Measurements from ENCODE around the gene MPC2. TPM values are rescaled to one million over a fixed set of nuclear protein-coding genes. Genes with fewer than 3 reads are reported as not detected.

Gene MPC2
- total RNA-seq: 10 to 100 TPM; 18.7 to 39.1 (median 33.2) TPM

GRCh38 chr1:167936930-167937708 lies at the start of gene MPC2:
MPC2 (minus strand) TSS chr1:167937072; CDS start chr1:167935841, 1,231 bp downstream.
- ATAC-seq (ENCODE audit: low FRiP score) (peak; percentile 48), DNase-seq (ENCODE audit: low spot score) (peak; percentile 52)
- TF ChIP-seq CTCF (IDR thresholded peaks at IDR 0.05): no peak

GRCh38 chr1:167984886-167985489 lies 48.1 kb upstream of the MPC2 start:
- TF ChIP-seq CTCF (IDR thresholded peaks at IDR 0.05): no peak
- no peak for ATAC-seq (ENCODE audit: low FRiP score)
- no peak for DNase-seq (ENCODE audit: low spot score)

- DNase-seq (ENCODE audit: low spot score) (no peak), ATAC-seq (ENCODE audit: low FRiP score) (no peak)
- no peak for TF ChIP-seq CTCF (IDR thresholded peaks at IDR 0.05)
Measured at GRCh38 chr1:167983797-167984420, 47.0 kb upstream of the MPC2 start.

- ATAC-seq (ENCODE audit: low FRiP score) (no peak), DNase-seq (ENCODE audit: low spot score) (no peak)
- TF ChIP-seq CTCF (IDR thresholded peaks at IDR 0.05): no peak
Measured at GRCh38 chr1:167981933-167982332, 45.1 kb upstream of the MPC2 start.

- no peak for DNase-seq (ENCODE audit: low spot score)
- TF ChIP-seq CTCF (IDR thresholded peaks at IDR 0.05): no peak
- ATAC-seq (ENCODE audit: low FRiP score): no peak
Measured at GRCh38 chr1:167977245-167977644, 40.4 kb upstream of the MPC2 start.

GRCh38 chr1:167974698-167975097 lies 37.8 kb upstream of the MPC2 start:
- DNase-seq (ENCODE audit: low spot score) (no peak), ATAC-seq (ENCODE audit: low FRiP score) (no peak)
- TF ChIP-seq CTCF (IDR thresholded peaks at IDR 0.05): no peak
